ENCODE results near the gene S100A3. TPM values are rescaled to one million over a fixed set of nuclear protein-coding genes. Genes with fewer than 3 reads are reported as not detected.
"Not testable (repeated sequence)": the region's sequence is repeated elsewhere in the genome, so short reads cannot be mapped to it uniquely, and the experiment has no call there.

The S100A3 gene
- total RNA-seq, 6 experiments from 2014 or later: 0.29 TPM; not detected in 5

DNA sequence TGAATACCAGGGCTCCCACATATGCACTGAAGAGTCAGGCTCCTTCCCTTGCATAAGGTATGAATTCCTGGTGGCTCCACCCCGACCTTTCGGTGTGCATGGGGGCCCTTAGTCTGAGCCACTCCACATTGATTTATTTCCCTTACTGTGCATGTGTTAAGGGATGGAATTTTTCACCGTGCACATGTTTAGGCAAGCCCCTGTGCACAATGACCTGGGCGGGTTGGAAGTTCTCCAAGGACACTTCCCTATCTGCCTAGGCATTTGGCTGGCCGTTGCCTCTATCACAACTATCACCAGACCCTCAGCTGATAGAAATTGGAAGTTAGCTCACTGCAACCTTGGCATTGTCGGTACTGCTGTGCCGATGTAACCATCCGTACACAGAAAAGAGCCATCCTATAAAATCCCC is 22.9 kb downstream of the S100A3 start:
- Histone ChIP-seq H3K4me1 (no peaks in the 10 kb centered on the region), H3K27me3 (no peaks in the 10 kb centered on the region), H3K27ac (no peak overlapping the region), H3K36me3 (no peaks in the 10 kb centered on the region), H3K9me3 (no peaks in the 10 kb centered on the region), H3K4me3 (no peak overlapping the region)
- DNase-seq: no peak
- ATAC-seq: peak in 2 of 4 donors; percentile 26 to 44
- 54% methylated on average over 5 of the region's 8 CpGs for WGBS (ENCODE audit: insufficient coverage, low coverage, low lambda C conversion rate, missing lambda C conversion rate)
- intact Hi-C loops (cut with DNase I): no loop called here
- TF ChIP-seq POLR2A (IDR thresholded peaks at IDR 0.05) (no peak), CTCF (IDR thresholded peaks at IDR 0.05) (no peak)

DNA sequence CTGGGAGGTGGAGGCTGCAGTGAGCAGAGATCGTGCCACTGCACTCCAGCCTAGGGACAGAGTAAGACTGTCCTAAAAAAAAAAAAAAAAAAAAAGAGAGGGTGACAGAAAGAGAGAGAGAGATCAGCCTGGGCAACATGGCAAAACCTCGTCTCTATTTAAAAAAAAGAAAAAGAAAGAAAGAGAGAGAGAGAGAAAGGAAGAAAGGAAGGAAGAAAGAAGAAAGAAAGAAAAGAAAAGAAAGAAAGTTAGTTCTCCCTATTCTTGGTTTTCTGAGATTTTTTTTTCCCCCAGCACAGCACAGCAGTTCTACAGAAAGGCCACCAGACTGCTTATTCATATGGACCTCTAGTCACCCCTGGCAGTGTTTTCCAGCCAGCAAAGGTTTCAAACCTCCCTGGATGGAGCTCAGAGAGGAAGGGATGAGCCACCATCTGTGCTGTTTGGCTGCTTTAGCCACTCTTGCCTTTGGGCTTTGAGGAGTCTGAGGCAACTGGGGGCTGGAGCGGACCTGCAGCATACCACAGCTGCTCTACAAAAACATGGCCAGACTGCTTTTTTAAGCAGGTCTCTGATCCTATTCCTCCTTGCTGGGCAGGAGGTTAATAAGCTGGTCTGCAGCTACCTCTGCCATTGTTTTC is 23.9 kb downstream of the S100A3 start:
- WGBS (ENCODE audit: insufficient coverage, low coverage, low lambda C conversion rate, missing lambda C conversion rate): 8% methylated on average over 2 of the region's 3 CpGs
- H3K9me3 ChIP-seq: no peaks in the 10 kb centered on the region
- TF ChIP-seq CTCF (IDR thresholded peaks at IDR 0.05): no peak
- no peak for TF ChIP-seq POLR2A (IDR thresholded peaks at IDR 0.05)
- H3K27me3 ChIP-seq: no peaks in the 10 kb centered on the region
- H3K36me3 ChIP-seq: no peaks in the 10 kb centered on the region
- H3K4me1 ChIP-seq: no peaks in the 10 kb centered on the region
- no peak overlapping the region for H3K4me3 ChIP-seq
- H3K27ac ChIP-seq: no peak overlapping the region
- intact Hi-C loops (cut with DNase I): no loop called here
- ATAC-seq (no peak), DNase-seq (no peak)

GRCh38 chr1:153522353-153523048 is 26.6 kb downstream of the S100A3 start:
- WGBS (ENCODE audit: insufficient coverage, low coverage, low lambda C conversion rate, missing lambda C conversion rate): 76% methylated on average over 12 of the region's 14 CpGs
- H3K4me3 ChIP-seq; intact Hi-C loops (cut with DNase I); H3K9me3 ChIP-seq; H3K27me3 ChIP-seq; H3K27ac ChIP-seq; H3K4me1 ChIP-seq; DNase-seq; H3K36me3 ChIP-seq; ATAC-seq: not testable (repeated sequence)

GRCh38 chr1:153521808-153522207 is 27.2 kb downstream of the S100A3 start:
- H3K9me3 ChIP-seq; ATAC-seq; H3K27me3 ChIP-seq; H3K4me3 ChIP-seq; intact Hi-C loops (cut with DNase I); H3K4me1 ChIP-seq; H3K36me3 ChIP-seq; DNase-seq; H3K27ac ChIP-seq: not testable (repeated sequence)
- WGBS (ENCODE audit: insufficient coverage, low coverage, low lambda C conversion rate, missing lambda C conversion rate): 96% methylated on average over 10 of the region's 37 CpGs

- 91% methylated on average over 3 of the region's 4 CpGs for WGBS (ENCODE audit: insufficient coverage, low coverage, low lambda C conversion rate, missing lambda C conversion rate)
- no peak overlapping the region for H3K27ac ChIP-seq
Measured at GRCh38 chr1:153520818-153521476, 28.1 kb downstream of the S100A3 start.

GRCh38 chr1:153520137-153520691 is 28.8 kb downstream of the S100A3 start:
- H3K4me3 ChIP-seq; ATAC-seq; H3K4me1 ChIP-seq; H3K27ac ChIP-seq; H3K36me3 ChIP-seq; H3K9me3 ChIP-seq; intact Hi-C loops (cut with DNase I); DNase-seq; H3K27me3 ChIP-seq: not testable (repeated sequence)
- 62% methylated on average over 5 of the region's 5 CpGs for WGBS (ENCODE audit: insufficient coverage, low coverage, low lambda C conversion rate, missing lambda C conversion rate)

More at GRCh38 chr1:153520818-153521476, 28.1 kb downstream of the S100A3 start:
- TF ChIP-seq POLR2A (IDR thresholded peaks at IDR 0.05): no peak
- intact Hi-C loops (cut with DNase I): no loop called here
- no peak overlapping the region for H3K4me3 ChIP-seq
- no peak for DNase-seq
- H3K36me3 ChIP-seq: no peaks in the 10 kb centered on the region
- no peaks in the 10 kb centered on the region for H3K9me3 ChIP-seq
- no peaks in the 10 kb centered on the region for H3K4me1 ChIP-seq
- no peak for ATAC-seq
- H3K27me3 ChIP-seq: no peaks in the 10 kb centered on the region

Data from right lobe of liver (tissue), 6 donors.